ENCODE measurements around the gene HNRNPH1. TPM values are rescaled to one million over a fixed set of nuclear protein-coding genes. Genes with fewer than 3 reads are reported as not detected.
A peak's percentile ranks its signal among the peaks of the same experiment; 100 is the strongest.

Gene HNRNPH1
- total RNA-seq, 1 experiment from 2014 or later = 865 TPM

DNA sequence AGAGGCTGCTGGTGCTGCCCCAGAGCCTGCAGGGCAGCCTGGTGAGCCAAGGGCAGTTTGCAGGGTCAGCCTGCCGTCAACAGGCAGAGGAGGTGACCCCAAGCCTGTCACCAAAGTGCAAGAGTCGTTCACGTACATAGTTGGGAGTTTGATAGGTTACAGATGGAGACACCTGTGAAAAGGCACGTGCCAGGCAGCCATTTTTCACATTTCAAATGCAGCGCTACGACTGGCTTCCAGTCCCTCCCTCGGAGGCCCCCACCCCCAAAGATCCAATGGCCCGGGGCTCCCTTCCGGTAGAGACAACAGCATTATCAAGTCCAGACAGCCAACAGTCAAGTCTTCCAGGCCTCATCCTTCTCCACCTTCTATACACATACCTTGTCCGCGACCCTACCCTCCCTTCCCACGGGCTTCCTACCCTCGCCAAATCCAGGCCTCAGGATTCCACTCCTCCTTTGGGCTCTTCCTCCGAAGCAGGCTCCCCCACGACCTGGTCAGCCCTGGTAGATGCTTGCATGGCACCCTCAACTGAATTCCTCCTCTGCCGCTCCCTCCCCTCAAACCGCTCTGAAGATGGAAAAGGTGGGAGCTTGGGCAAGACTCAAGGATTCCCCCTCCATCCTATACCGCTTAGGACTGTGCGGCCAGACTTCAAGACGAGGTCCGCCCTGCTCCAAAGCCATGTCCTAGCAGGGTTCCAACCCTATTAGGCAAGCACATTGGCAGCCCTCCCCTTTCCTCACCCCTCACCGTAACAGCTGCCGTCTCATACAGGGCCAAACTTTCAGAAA is 13.2 kb downstream of the HNRNPH1 start:
- Mint-ChIP-seq H3K4me3 (no peak overlapping the region), H3K27ac (peak overlapping the region; percentile 67), H3K9me3 (no peaks in the 10 kb centered on the region), H3K36me3 (peaks cover 68% of the 10 kb centered on the region), H3K4me1 (peaks cover 7% of the 10 kb centered on the region; the same call in 1 of the 2 replicates), H3K27me3 (ENCODE audit: low read depth) (no peaks in the 10 kb centered on the region)
- POLR2A ChIA-PET = interaction anchor here (1.1 to 4.1 kb wide), 2 partner anchors 13 kb away, joined by 5 to 31 read pairs; partner anchors contain the start of gene HNRNPH1
- TF ChIP-seq, protein P1, sequence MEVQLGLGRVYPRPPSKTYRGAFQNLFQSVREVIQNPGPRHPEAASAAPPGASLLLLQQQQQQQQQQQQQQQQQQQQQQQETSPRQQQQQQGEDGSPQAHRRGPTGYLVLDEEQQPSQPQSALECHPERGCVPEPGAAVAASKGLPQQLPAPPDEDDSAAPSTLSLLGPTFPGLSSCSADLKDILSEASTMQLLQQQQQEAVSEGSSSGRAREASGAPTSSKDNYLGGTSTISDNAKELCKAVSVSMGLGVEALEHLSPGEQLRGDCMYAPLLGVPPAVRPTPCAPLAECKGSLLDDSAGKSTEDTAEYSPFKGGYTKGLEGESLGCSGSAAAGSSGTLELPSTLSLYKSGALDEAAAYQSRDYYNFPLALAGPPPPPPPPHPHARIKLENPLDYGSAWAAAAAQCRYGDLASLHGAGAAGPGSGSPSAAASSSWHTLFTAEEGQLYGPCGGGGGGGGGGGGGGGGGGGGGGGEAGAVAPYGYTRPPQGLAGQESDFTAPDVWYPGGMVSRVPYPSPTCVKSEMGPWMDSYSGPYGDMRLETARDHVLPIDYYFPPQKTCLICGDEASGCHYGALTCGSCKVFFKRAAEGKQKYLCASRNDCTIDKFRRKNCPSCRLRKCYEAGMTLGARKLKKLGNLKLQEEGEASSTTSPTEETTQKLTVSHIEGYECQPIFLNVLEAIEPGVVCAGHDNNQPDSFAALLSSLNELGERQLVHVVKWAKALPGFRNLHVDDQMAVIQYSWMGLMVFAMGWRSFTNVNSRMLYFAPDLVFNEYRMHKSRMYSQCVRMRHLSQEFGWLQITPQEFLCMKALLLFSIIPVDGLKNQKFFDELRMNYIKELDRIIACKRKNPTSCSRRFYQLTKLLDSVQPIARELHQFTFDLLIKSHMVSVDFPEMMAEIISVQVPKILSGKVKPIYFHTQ (CRISPR knock-in tag; IDR thresholded peaks at IDR 0.05) = peak; percentile 51; the same call in 1 of the 2 replicates
- TF ChIP-seq, protein P2, sequence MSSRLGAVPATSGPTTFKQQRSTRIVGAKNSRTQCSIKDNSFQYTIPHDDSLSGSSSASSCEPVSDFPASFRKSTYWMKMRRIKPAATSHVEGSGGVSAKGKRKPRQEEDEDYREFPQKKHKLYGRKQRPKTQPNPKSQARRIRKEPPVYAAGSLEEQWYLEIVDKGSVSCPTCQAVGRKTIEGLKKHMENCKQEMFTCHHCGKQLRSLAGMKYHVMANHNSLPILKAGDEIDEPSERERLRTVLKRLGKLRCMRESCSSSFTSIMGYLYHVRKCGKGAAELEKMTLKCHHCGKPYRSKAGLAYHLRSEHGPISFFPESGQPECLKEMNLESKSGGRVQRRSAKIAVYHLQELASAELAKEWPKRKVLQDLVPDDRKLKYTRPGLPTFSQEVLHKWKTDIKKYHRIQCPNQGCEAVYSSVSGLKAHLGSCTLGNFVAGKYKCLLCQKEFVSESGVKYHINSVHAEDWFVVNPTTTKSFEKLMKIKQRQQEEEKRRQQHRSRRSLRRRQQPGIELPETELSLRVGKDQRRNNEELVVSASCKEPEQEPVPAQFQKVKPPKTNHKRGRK (CRISPR knock-in tag; IDR thresholded peaks at IDR 0.05; ENCODE audit: borderline replicate concordance) = no peak
- no peak for TF ChIP-seq ZNF121 (CRISPR knock-in tag; IDR thresholded peaks at IDR 0.05)
- 0 out of 2 replicates have a peak, but pooled peaks have one; percentile 20 for TF ChIP-seq FOXP1 (CRISPR knock-in tag; IDR thresholded peaks at IDR 0.05; ENCODE audit: borderline replicate concordance)
- TF ChIP-seq, protein P3, sequence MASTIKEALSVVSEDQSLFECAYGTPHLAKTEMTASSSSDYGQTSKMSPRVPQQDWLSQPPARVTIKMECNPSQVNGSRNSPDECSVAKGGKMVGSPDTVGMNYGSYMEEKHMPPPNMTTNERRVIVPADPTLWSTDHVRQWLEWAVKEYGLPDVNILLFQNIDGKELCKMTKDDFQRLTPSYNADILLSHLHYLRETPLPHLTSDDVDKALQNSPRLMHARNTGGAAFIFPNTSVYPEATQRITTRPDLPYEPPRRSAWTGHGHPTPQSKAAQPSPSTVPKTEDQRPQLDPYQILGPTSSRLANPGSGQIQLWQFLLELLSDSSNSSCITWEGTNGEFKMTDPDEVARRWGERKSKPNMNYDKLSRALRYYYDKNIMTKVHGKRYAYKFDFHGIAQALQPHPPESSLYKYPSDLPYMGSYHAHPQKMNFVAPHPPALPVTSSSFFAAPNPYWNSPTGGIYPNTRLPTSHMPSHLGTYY (CRISPR knock-in tag; IDR thresholded peaks at IDR 0.05) = 0 out of 2 replicates have a peak, but pooled peaks have one; percentile 28
- no peak for TF ChIP-seq GABPB1 (CRISPR knock-in tag; IDR thresholded peaks at IDR 0.05)
- TF ChIP-seq ESRRA (CRISPR knock-in tag; IDR thresholded peaks at IDR 0.05; ENCODE audit: borderline replicate concordance) = no peak
- DNase-seq (ENCODE audit: low spot score) (peak; percentile 9), ATAC-seq (peak; percentile 1; the same call in 1 of the 2 replicates)
- CTCF ChIA-PET = interaction anchor here (0.8 to 1.9 kb wide), 2 partner anchors 58 to 69 kb away, joined by 3 to 8 read pairs; no protein-coding TSS in a partner anchor

DNA sequence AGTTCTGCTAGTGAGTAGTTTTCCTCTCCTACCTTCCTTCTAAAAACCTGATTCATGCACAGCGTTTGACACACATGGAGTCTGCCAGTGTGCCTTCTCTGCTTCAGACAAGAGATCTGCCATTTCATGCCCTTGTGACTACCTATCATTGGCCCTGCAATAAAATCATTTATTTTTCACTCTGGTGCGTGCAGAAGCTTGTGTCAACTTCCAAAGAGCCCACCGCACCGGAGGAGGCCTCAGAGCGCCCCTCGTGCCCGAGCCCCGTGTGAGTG is 13.7 kb downstream of the HNRNPH1 start:
- no peak overlapping the region for H3K4me3 Mint-ChIP-seq
- peaks cover 6% of the 10 kb centered on the region; the same call in 1 of the 2 replicates for H3K4me1 Mint-ChIP-seq
- peak overlapping the region; percentile 67 for H3K27ac Mint-ChIP-seq
- DNase-seq (ENCODE audit: low spot score) (no peak), ATAC-seq (no peak)
- no peaks in the 10 kb centered on the region for H3K27me3 Mint-ChIP-seq (ENCODE audit: low read depth)
- no peaks in the 10 kb centered on the region for H3K9me3 Mint-ChIP-seq
- H3K36me3 Mint-ChIP-seq = peaks cover 64% of the 10 kb centered on the region
- POLR2A ChIA-PET = interaction anchor here (0.7 to 1.1 kb wide), 3 partner anchors 13 to 192 kb away, joined by 4 to 5 read pairs (median 5); partner anchors contain the start of gene HNRNPH1
- CTCF ChIA-PET = interaction anchor here (1.3 kb wide), 1 partner anchor 59 kb away, joined by 5 read pairs; no protein-coding TSS in a partner anchor
- TF ChIP-seq ETV6 (CRISPR knock-in tag; IDR thresholded peaks at IDR 0.05) (no peak), ESRRA (CRISPR knock-in tag; IDR thresholded peaks at IDR 0.05; ENCODE audit: borderline replicate concordance) (no peak), ZNF121 (CRISPR knock-in tag; IDR thresholded peaks at IDR 0.05) (no peak), SP1 (CRISPR knock-in tag; conservative IDR thresholded peaks at IDR 0.05) (no peak), IRF2 (CRISPR knock-in tag; IDR thresholded peaks at IDR 0.05; ENCODE audit: borderline replicate concordance, low read depth) (no peak), TCF7 (CRISPR knock-in tag; IDR thresholded peaks at IDR 0.05; ENCODE audit: low read depth) (no peak), RORB (CRISPR knock-in tag; IDR thresholded peaks at IDR 0.05) (no peak), SMAD3 (CRISPR knock-in tag; IDR thresholded peaks at IDR 0.05; ENCODE audit: borderline replicate concordance) (no peak), GRHL2 (CRISPR knock-in tag; IDR thresholded peaks at IDR 0.05; ENCODE audit: insufficient replicate concordance, severe bottlenecking) (no peak), GABPB1 (CRISPR knock-in tag; IDR thresholded peaks at IDR 0.05) (no peak)
- TF ChIP-seq, protein P4, sequence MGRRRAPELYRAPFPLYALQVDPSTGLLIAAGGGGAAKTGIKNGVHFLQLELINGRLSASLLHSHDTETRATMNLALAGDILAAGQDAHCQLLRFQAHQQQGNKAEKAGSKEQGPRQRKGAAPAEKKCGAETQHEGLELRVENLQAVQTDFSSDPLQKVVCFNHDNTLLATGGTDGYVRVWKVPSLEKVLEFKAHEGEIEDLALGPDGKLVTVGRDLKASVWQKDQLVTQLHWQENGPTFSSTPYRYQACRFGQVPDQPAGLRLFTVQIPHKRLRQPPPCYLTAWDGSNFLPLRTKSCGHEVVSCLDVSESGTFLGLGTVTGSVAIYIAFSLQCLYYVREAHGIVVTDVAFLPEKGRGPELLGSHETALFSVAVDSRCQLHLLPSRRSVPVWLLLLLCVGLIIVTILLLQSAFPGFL (CRISPR knock-in tag; IDR thresholded peaks at IDR 0.05; ENCODE audit: borderline replicate concordance) = no peak
- TF ChIP-seq, protein P5, sequence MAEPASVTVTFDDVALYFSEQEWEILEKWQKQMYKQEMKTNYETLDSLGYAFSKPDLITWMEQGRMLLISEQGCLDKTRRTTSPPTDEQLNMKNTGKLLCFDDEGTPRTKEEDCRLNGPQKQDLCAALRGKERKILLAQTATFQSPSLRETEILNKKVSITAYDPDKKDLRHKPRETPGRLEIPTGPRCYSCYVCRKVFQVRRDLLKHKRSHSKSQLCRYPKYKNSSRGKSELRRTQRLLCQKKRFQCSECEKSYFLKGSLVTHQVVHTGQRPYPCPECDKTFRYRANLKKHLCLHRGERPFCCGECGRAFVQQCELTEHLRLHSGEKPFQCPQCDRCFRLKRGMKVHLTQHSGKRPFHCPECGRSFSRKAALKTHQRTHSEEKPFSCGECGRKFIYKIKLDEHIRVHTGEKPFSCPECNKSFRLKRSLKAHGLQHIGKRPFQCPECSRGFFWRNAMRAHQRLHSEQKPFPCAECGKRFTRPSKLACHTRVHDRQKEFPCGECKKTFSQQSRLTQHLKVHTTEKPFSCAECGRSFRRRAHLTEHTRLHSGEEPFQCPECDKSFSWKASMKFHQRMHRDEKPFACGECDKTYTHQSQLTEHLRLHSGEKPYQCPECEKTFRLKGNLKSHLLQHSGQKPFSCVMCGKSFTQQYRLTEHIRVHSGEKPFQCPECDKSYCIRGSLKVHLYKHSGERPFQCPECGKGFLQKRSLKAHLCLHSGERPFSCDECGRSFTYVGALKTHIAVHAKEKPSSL (CRISPR knock-in tag; conservative IDR thresholded peaks at IDR 0.05) = no peak
- TF ChIP-seq, protein P6, sequence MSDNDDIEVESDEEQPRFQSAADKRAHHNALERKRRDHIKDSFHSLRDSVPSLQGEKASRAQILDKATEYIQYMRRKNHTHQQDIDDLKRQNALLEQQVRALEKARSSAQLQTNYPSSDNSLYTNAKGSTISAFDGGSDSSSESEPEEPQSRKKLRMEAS (CRISPR knock-in tag; IDR thresholded peaks at IDR 0.05) = no peak
- TF ChIP-seq, protein P7, sequence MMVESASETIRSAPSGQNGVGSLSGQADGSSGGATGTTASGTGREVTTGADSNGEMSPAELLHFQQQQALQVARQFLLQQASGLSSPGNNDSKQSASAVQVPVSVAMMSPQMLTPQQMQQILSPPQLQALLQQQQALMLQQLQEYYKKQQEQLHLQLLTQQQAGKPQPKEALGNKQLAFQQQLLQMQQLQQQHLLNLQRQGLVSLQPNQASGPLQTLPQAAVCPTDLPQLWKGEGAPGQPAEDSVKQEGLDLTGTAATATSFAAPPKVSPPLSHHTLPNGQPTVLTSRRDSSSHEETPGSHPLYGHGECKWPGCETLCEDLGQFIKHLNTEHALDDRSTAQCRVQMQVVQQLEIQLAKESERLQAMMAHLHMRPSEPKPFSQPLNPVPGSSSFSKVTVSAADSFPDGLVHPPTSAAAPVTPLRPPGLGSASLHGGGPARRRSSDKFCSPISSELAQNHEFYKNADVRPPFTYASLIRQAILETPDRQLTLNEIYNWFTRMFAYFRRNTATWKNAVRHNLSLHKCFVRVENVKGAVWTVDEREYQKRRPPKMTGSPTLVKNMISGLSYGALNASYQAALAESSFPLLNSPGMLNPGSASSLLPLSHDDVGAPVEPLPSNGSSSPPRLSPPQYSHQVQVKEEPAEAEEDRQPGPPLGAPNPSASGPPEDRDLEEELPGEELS (CRISPR knock-in tag; IDR thresholded peaks at IDR 0.05) = no peak
- TF ChIP-seq, protein P8, sequence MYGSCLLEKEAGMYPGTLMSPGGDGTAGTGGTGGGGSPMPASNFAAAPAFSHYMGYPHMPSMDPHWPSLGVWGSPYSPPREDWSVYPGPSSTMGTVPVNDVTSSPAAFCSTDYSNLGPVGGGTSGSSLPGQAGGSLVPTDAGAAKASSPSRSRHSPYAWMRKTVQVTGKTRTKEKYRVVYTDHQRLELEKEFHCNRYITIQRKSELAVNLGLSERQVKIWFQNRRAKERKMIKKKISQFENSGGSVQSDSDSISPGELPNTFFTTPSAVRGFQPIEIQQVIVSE (CRISPR knock-in tag; IDR thresholded peaks at IDR 0.05; ENCODE audit: borderline replicate concordance) = no peak
